ENCODE measurements around the gene CD59. TPM values are rescaled to one million over a fixed set of nuclear protein-coding genes. Genes with fewer than 3 reads are reported as not detected.

CD59 gene
- total and polyA plus RNA-seq, 10 donors, result 21.6 to 281 (median 171) TPM

DNA sequence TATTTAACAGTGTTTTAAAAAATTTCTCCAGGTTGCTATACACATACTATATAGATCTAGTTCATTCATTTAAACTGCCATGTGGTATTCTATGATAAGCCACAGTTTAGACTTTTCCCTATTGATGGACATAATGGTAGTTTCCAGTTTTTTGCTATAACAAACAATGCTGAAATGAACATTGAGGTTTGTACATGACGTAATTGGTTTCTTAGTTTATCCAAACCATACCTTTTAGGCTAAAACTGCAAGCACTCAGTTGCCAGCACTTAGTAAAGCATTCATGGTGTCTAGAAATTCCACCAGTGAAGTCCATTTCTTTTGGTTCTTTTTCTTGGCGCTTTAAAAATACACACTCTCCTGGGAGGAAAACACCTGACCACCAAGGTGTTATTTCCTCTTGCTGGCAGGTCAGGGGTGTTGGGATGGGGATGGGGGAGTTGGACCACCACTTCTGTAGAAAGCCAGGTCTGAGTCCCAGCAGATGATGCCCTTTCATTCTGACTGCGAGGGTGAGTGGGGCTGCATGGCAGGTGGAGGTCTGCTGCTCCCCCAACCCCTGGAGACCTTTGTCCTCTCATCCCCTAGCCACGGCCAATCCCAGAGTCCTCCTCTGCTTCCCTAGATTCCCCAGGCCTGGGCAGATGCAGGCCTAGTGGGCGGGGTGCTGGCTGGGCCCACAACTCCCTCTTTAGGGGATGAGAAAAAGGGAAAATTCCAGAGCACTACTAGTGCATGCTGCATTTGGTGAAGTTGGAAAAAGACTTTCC lies 76.7 kb downstream of the CD59 start:
- 74 to 96% (median 79%) methylated on average over 3 to 5 of the region's 5 CpGs for WGBS, 5 donors
- H3K9me3 ChIP-seq, result no peaks in the 10 kb centered on the region
- intact Hi-C loops (cut with DNase I; ENCODE audit: low total_unique reads), result no loop called here
- peaks cover 0 to 5% (median 0%) of the 10 kb centered on the region in 7 donors for H3K27me3 ChIP-seq (replicated peaks in 1 of 7)
- H3K27ac ChIP-seq, result no peak overlapping the region
- TF ChIP-seq, protein P1, sequence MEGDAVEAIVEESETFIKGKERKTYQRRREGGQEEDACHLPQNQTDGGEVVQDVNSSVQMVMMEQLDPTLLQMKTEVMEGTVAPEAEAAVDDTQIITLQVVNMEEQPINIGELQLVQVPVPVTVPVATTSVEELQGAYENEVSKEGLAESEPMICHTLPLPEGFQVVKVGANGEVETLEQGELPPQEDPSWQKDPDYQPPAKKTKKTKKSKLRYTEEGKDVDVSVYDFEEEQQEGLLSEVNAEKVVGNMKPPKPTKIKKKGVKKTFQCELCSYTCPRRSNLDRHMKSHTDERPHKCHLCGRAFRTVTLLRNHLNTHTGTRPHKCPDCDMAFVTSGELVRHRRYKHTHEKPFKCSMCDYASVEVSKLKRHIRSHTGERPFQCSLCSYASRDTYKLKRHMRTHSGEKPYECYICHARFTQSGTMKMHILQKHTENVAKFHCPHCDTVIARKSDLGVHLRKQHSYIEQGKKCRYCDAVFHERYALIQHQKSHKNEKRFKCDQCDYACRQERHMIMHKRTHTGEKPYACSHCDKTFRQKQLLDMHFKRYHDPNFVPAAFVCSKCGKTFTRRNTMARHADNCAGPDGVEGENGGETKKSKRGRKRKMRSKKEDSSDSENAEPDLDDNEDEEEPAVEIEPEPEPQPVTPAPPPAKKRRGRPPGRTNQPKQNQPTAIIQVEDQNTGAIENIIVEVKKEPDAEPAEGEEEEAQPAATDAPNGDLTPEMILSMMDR (IDR thresholded peaks at IDR 0.05 in 8 of 11, conservative IDR thresholded peaks at IDR 0.05 in 3 of 11), result no peak
- no peak for TF ChIP-seq POLR2A (IDR thresholded peaks at IDR 0.05)
- no peak for TF ChIP-seq POLR2AphosphoS5 (IDR thresholded peaks at IDR 0.05)
- DNase-seq, result no peak
- no peak overlapping the region for H3K4me3 ChIP-seq
- H3K36me3 ChIP-seq, result no peaks in the 10 kb centered on the region
- no peaks in the 10 kb centered on the region for H3K4me1 ChIP-seq

DNA sequence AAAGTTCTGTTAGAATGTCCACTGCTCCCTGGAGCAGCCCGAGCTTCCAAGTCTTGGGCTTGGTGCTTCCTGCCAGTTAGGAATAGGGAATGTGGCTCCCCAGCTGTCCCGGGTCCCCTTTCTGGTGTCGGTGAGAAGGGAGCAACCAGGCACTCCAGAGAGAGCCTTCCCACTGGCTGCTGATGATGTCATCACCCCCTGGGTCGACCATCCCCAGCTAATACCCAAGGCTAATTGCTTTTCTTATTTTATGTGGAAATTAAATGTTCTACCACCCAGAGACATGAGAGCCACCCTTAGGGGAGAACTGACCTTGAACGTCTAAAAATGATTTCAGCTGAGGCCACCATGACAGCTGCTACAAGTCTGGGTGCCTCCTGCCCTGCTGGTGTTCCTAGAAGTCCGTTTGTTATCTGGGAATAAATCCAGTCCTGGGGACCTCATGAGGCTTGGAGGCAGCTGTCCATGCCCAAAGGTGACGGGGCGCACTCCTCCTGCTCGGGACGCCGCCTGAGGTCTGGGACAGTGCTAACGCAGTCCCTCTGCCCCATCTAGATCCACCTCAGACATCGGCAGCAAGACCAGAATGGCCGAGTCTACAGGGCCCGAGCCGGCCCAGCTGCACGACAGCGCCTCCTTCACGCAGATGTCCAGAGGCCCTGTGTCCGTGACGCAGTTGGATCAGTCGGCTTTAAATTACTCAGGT lies 77.9 kb downstream of the CD59 start:
- Histone ChIP-seq H3K4me3 (no peak overlapping the region), H3K36me3 (no peaks in the 10 kb centered on the region), H3K9me3 (no peaks in the 10 kb centered on the region), H3K27ac (no peak overlapping the region), H3K4me1 (no peaks in the 10 kb centered on the region), H3K27me3 (replicated peaks in 1 of 7) (no peaks in the 10 kb centered on the region)
- no peak for DNase-seq
- WGBS, 5 donors, result 81 to 90% (median 83%) methylated on average over 21 to 22 of the region's 22 CpGs
- TF ChIP-seq POLR2A (IDR thresholded peaks at IDR 0.05) (no peak), POLR2AphosphoS5 (IDR thresholded peaks at IDR 0.05) (no peak)
- TF ChIP-seq, protein P1 (IDR thresholded peaks at IDR 0.05 in 8 of 11, conservative IDR thresholded peaks at IDR 0.05 in 3 of 11), result no peak
- intact Hi-C loops (cut with DNase I; ENCODE audit: low total_unique reads), result no loop called here

DNA sequence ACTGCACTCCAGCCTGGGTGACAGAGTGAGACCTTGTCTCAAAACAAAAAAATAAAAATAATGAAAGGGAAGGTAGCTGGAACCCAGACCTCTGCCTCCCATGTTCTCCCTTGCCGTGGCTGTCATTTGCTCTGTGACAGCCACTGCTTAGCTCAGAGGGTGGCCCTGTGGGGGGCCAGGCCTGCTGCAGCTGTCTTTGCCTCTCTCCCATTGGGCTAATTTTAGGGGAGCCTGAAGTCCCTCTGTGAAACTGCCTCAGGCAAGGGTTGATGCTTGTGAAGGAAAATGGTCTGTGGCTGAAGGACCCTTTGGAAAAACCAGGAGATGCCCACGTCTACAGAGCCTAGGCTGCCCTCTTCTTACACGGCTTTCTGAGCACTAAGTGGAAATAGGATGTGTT lies 78.5 kb downstream of the CD59 start:
- no peak for DNase-seq
- Histone ChIP-seq H3K9me3 (no peaks in the 10 kb centered on the region), H3K27me3 (replicated peaks in 1 of 7) (no peaks in the 10 kb centered on the region), H3K36me3 (no peaks in the 10 kb centered on the region), H3K4me3 (no peak overlapping the region), H3K27ac (no peak overlapping the region), H3K4me1 (no peaks in the 10 kb centered on the region)
- TF ChIP-seq, protein P1 (IDR thresholded peaks at IDR 0.05 in 8 of 11, conservative IDR thresholded peaks at IDR 0.05 in 3 of 11), result no peak
- no peak for TF ChIP-seq POLR2A (IDR thresholded peaks at IDR 0.05)
- no peak for TF ChIP-seq POLR2AphosphoS5 (IDR thresholded peaks at IDR 0.05)
- intact Hi-C loops (cut with DNase I; ENCODE audit: low total_unique reads), result no loop called here
- 84 to 98% (median 96%) methylated on average over 3 of the region's 3 CpGs for WGBS, 5 donors

DNA sequence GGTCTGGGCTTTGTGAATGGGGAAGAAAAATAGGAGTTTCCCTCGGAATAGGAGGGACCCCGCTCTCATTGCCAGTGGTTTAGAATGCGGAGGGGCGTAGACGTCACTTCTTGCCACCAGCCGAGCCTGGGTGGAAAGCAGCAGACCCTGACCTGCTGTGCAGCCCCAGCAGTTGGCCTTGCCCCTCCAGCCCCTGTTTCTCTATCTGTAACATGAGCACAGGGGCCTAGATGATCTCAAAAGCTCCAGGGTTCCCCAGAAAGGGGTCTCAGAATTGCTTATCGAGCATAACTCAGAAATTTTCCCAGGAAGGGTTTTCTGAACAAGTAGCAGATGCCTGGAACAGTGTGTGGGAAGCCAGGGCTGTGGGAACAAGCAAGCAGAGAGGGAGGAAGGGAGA lies 79.5 kb downstream of the CD59 start:
- WGBS, 5 donors, result 80 to 95% (median 88%) methylated on average over 7 of the region's 7 CpGs
- intact Hi-C loops (cut with DNase I; ENCODE audit: low total_unique reads), result no loop called here

More for the DNA sequence above, 79.5 kb downstream of the CD59 start:
- Histone ChIP-seq H3K9me3 (no peaks in the 10 kb centered on the region), H3K36me3 (no peaks in the 10 kb centered on the region), H3K27ac (no peak overlapping the region), H3K4me1 (no peaks in the 10 kb centered on the region), H3K4me3 (no peak overlapping the region), H3K27me3 (replicated peaks in 1 of 7) (no peaks in the 10 kb centered on the region)
- no peak for DNase-seq
- TF ChIP-seq POLR2A (IDR thresholded peaks at IDR 0.05), result no peak
- TF ChIP-seq, protein P1 (IDR thresholded peaks at IDR 0.05 in 8 of 11, conservative IDR thresholded peaks at IDR 0.05 in 3 of 11), result no peak
- no peak for TF ChIP-seq POLR2AphosphoS5 (IDR thresholded peaks at IDR 0.05)
